Measurements from ENCODE around the gene FNIP1.
"Not testable (repeated sequence)": the region's sequence is repeated elsewhere in the genome, so short reads cannot be mapped to it uniquely, and the experiment has no call there.

FNIP1 gene

DNA sequence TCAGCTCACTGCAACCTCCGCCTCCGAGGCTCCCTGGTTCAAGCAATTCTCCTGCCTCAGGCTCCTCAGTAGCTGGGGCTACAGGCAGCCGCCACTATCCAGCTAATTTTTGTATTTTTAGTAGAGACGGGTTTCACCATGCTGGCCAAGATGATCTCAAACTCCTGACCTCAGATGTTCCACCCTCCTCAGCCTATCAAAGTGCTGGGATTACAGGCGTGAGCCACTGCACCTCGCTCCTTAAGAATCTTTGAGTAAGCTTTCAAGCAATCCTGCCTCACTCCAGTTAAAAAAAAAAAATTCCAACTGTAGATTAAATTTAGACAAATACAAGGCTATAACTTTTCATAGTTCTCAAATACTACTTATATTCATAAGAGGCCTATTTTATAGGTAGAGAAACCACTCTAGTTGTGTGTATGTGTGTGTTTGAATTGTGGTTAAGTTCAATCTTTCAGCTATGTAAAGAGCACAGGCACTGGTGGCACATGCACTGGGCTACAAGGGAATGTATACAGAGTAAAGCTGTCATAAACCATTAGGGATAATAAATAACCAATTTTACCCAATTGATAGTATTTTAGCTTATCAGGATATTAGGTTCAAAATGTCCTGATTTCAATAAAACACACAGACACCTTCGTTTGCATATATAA is 111.2 kb downstream of the FNIP1 start:
- DNase-seq (ENCODE audit: low read depth in 1 of 2, low spot score in 1 of 2): no peak

DNA sequence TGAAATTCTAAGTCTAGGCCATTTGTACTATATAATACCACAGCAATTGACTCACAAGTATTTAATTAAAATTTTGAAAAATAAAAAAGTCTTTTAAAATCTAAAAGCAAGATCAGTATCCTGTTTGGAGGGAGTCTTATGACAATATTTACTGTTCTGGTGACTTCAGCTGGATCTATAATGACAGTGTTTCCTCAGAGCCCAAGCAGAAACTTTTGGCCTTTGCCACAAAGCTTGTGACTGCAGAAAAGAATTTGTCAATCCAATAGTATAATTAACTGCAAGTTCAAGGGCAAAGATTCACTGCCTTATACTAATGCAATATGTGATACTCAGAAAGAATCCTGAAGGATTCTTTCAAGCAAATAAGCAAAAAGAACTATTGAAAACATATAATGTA is 112.2 kb downstream of the FNIP1 start:
- DNase-seq (ENCODE audit: low read depth in 1 of 2, low spot score in 1 of 2): no peak

DNA sequence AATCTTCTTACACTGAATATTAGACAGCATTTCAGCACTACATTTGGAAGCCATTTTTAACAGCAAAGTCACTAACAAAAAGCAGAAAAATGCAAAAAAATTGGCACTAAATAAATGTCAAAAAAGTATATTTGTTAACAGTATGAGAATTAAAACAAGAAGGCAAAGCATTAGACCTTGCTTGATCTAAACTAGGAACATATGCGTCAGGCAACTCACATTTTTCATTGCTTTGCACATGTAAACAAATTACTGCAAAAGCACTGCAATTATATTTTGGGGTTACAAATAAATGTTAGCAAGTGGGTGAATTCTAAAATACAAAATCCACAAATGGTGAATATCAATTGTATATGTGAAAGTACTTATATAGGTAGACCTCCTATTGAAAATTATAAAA is 112.8 kb downstream of the FNIP1 start:
- DNase-seq (ENCODE audit: low read depth in 1 of 2, low spot score in 1 of 2): no peak

DNA sequence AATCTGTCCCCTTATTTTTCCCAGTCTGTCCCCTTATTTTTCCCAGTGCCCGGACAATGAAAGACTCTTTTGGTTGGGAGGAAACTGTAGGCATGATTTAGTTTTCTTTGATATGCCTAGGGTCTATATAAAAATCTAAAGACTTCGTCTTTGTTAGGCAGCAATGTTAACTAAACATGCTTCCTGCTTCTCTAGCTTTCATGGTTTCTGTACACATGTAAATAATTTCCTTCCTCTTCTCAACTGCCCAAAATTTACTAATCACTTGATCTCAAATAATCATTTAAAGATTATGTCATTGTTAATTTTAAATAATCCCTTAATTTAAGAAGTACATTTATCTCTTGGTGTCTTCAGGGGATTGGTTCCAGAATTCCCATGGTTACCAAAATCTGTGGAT is 114.0 kb downstream of the FNIP1 start:
- DNase-seq (ENCODE audit: low read depth in 1 of 2, low spot score in 1 of 2): no peak

DNA sequence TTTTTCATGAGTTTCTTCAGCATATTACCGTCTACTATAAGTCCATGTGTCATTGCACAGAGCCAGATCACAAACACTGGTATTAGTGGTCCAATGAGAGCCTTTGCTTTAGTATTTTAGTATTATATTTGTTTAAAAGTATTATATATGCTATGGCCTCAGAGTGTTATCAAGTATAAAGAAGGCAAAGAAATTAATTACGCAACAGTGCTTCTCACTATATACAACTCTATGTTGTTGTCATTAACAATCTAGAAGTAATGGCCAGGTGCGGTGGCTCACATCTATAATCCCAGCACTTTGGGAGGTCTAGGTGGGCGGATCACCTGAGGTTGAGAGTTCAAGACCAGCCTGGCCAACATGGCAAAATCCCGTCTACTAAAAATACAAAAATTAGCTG is 114.6 kb downstream of the FNIP1 start:
- no peak for DNase-seq (ENCODE audit: low read depth in 1 of 2, low spot score in 1 of 2)

DNA sequence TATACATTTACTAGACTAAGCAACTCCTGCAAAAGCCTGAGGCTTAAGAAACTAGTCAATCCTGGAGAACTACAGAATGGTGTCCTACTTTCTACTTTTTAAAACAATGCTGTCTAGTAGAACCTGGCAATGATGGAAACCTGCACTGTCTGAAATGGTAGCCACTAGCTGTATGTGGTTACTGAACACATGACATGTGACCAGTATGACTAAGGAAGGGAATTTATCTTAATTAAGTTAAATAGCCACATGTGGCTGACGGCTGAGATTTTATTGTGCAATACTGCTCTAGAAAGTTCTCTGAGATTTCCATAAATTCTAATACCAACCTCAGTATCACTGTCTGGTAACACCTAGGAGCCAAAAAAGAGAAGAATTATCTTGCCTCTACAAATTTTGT is 116.9 kb downstream of the FNIP1 start:
- DNase-seq (ENCODE audit: low read depth in 1 of 2, low spot score in 1 of 2): no peak

DNA sequence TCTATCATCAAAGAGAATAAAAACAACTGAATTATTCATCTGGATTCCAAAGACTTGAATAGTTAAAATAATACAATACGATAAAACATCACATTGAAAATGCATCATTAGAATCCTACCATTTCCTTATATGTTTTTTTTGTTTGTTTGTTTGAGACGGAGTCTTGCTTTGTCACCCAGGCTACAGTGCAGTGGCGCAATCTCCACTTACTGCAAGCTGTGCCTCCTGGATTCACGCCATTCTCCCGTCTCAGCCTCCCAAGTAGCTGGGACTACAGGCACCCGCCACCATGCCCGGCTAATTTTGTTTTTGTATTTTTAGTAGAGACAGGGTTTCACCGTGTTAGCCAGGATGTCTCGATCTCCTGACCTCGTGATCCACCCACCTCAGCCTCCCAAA is 118.5 kb downstream of the FNIP1 start:
- not testable (repeated sequence) for DNase-seq (ENCODE audit: low read depth in 1 of 2, low spot score in 1 of 2)

DNA sequence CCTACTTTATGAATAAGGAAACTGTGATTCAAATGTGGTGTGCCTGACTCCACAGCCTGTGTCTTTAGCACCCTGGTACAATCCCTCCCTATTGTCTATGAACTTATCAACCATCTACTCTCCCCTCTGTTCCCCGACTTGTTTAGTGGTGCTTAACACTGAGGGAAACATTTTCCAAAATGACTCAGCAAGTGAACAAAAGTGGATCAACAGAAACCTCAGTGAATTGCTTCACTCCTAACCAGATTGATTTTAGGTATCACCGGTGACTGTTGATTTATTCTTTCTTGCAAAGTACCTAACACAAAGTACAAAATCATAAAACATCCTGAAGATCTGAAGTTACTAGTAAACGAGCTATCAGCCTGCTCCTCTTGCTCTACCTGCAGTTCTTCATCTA is 119.7 kb downstream of the FNIP1 start:
- no peak for DNase-seq (ENCODE audit: low read depth in 1 of 2, low spot score in 1 of 2)

DNA sequence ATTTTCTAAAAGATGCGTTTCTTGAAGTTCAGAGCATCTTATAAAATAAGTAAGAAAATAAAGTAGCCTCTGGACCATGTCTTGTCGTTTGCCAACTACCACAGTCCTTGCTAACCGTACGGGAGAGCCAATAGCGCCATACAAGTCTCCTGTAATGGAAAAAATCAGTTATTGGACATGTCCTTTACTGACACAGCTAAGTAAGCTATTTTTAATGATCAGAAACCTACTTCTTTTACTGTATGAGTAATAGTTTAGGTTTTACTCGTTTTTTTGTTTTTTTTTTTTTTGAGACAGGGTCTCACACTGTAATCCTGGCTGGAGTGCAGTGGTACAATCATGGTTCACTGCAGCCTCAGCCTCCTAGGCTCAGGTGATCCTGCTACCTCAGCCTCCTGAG is 124.0 kb downstream of the FNIP1 start:
- no peak for DNase-seq (ENCODE audit: low read depth in 1 of 2, low spot score in 1 of 2)

DNA sequence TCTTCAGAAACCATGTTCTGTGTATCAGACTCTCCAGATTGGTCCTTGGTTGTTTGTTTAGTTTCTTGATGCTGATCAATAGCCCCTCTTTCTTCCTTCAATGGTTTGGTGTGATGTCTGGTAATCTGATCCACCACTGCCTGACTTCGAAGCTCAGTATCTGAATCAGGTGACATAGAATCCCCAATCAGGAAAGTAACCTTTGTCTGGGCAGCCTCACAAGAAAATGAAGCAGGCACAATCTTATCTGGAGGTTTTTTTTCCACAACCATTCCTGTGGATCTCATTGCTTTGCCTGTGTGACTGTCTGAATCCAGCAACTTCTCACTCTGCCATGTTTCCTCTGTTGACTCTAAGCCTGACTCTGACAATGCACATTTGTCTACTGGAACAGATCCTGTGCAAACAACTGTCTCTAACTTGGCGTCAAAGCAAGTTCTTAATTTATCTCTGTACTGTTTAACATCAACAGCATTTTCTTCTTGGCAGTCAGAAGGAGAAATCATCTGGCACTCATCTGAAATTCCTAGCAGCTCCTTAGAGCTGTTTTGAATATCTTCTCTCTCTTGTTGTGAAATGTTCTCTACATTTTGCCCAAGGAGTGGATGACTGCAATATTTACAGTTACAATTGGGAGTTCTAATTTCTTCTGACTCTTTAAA is 124.7 kb downstream of the FNIP1 start:
- no peak for DNase-seq (ENCODE audit: low read depth in 1 of 2, low spot score in 1 of 2)

DNA sequence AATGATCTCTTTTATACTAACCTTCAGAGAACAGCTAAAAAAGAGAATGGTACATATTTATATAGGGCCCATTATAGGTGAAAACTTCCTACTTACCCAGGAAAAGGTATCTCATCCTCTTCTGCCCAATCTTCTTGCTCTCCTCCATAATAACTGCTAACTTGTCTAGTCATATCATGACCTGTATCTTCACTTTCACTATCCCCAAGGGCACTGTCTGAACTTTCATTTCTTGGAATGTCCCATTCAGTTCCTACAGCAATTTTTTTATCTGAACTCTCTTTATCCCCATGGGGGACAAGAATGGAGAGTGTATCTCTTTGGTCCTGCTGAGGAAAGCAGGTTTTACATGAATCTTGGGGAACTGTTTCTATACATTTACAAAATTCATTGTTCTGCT is 125.4 kb downstream of the FNIP1 start:
- DNase-seq (ENCODE audit: low read depth in 1 of 2, low spot score in 1 of 2): no peak

DNA sequence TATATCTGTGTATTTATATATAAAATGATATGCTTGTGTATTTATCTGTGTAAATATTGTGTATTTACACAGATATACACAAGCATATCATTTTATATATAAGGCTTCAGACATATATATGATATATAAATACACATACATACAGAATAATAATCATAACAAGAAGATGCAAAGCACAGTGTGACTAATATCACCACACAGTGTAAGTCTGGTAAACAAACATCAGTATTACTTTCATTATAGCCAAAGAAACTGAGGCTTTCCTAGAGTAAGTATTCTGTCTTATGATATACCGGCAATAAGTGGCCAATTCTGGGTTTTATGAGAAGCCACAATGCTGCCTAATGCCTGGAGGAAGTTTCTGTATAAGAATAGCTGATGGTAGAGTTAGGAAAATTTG is 131.9 kb downstream of the FNIP1 start:
- DNase-seq (ENCODE audit: low read depth in 1 of 2, low spot score in 1 of 2): no peak

DNA sequence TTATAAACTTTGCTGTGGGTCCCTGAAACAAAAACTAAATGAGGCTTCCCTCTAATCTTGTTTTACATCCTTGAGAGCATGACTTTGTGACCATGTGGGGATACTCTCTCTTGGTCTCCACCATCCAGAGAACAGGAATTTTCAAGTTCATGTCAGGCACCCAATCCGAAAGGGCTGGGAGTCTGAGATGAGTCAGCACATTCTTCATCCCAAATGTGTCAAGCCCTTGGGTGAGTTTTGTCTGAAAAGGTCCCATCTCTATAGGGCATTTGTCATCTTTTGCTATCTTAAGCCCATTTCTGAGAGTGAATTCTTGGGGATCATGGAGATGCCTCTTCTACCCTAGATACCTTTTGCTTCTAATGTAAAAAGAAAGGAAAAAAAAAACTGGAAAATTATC is 134.9 kb downstream of the FNIP1 start:
- no peak for DNase-seq (ENCODE audit: low read depth in 1 of 2, low spot score in 1 of 2)

DNA sequence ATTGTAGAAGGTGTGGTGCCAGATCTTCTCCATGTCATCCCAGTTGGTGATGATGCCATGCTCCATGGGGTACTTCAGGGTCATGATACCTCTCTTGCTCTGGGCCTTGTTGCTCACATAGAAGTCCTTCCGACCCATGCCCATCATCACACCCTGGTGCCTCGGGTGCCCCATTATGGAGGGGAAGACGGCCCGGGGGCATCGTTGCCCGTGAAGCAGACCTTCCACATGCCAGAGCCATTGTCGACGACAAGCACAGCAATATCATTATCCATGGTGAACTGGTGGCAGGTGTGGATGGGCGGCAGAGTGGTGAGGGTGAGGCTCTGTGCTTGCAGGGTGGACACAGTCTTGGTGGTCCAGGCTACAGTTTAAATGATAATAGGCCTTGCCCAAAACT is 137.0 kb downstream of the FNIP1 start:
- no peak for DNase-seq (ENCODE audit: low read depth in 1 of 2, low spot score in 1 of 2)

DNA sequence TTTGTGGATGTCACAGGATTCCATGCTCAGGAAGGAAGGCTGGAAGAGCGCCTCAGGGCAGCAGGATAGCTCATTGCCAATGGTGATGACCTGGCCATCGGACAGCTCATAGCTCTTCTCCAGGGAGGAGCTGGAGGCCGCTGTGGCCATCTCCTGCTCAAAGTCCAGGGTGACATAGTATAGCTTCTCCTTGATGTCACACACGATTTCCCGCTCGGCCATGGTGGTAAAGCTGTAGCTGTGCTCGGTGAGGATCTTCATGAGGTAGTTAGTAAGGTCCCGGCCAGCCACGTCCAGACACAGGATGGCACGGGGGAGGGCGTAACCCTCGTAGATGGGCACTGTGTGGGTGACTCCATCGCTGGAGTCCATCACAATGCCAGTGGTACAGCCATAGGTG is 137.5 kb downstream of the FNIP1 start:
- no peak for DNase-seq (ENCODE audit: low read depth in 1 of 2, low spot score in 1 of 2)

DNA sequence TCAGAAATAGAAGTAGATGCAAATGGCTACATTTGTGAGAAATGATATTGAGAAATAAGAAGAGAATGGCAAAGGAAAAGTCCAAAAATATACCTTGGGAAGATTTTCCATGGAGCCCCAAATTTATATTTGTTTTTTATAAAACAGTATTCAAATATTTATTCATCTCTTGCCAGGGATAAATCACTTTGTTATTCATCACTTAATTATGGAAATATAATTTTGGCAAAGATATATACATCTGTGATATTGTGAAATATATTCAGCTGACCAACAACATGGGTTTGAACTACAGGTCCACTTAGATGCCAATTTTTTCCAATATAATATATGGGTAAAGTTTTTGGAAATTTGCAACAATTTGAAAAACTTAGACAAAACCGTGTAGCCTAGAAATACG is 142.0 kb downstream of the FNIP1 start:
- DNase-seq (ENCODE audit: low read depth in 1 of 2, low spot score in 1 of 2): no peak

DNA sequence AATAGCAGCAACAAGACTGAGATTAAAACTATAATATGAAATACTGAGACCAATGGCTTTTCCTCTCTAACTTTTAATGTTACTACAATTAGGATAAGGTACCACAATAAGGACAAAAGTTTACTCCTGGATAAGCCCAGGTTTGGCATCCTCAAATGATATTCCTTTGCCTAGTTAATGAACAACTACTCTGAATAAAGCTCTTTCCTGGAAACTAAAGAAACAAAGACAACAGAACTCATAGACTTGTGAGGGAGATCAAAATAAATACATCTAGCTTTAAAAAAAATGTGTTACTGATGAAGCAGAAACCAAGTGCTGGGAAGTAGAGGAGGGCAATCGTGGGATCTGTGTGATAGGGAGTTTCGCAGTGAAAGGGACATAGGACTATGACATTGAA is 142.5 kb downstream of the FNIP1 start:
- DNase-seq (ENCODE audit: low read depth in 1 of 2, low spot score in 1 of 2): no peak

DNA sequence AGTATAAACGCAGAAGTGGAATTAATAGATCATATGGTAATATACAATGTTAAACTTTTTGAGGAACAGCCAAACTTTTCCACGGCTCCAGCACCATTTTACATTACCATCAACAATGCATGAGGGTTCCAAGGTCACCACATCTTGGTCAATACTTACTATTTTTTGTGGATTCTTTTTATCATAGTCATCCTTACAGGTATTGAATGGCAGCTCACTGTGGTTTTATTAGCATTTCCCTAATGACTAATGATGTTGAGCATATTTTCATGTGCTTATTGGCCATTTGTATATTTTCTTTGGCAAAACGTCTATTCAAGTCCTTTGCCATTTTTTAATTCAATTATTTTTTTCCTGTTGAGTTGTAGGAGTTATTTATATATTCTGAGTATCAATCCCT is 147.7 kb downstream of the FNIP1 start:
- no peak for DNase-seq (ENCODE audit: low read depth in 1 of 2, low spot score in 1 of 2)

DNA sequence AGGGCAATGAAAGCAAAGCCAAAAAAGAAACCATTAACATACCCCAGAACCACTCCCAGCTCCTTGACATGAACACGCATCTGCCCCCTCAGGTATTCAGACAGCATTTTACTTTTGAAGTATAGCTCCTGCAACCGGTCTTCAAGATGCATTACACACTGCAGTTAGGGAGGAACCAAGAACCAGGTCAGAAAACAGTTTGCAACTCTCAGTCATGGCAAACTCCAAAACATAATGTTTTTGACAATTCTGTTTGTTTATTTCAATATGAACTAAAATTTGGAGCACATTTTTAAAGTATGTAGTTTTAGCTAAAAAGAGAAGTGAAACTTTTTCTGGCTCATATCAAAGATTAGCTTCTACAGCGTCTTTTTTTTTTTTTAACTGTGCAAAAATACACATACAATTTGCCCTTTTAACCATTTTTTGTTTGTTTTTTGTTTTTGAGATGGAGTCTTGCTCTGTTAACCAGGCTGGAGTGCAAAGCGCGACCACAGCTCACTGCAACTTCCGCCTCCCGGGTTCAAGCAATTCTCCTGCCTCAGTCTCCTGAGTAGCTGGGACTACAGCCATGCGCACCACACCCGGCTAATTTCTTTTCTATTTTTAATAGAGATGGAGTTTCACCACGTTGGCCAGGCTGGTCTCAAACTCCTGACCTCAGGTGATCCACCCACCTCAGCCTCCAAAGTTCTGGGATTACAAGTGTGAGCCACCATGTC is 149.6 kb downstream of the FNIP1 start:
- DNase-seq (ENCODE audit: low read depth in 1 of 2, low spot score in 1 of 2): no peak

DNA sequence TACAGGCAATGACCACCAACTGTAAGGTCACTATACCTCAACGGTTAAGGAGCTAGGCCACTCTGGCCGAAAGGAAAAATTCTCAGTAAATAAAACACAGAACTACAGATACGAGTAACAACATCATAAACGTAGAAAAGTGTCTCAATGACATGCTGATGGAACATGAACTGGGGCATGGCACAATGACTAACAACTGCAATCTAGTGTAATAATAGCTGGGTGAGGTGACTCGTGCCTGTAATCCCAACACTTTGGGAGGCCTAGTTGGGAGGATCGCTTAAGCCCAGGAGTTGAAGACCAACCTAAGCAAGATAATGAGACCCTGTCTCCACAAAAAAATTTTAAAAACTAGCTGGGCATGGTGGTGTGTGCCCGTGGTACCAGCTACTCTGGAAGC is 152.0 kb downstream of the FNIP1 start:
- DNase-seq (ENCODE audit: low read depth in 1 of 2, low spot score in 1 of 2): no peak

DNA sequence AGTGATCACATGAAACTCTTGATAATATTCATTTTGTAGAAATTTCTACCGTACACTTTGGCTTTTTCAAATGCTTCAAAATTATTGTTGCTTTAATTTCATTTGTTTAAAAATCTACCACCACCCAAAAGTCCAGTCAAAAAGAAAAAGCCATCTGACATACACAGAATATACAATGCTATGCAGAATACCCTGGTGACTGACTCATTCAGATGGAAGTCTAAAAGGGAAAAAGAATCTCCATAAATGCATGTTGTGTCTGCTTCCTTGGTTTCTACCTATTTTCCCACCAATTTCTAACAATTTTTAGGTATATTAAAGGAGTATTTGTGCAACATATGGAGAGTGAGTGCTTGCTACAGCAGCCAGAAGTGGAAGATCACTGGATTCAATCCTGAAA is 152.4 kb downstream of the FNIP1 start:
- no peak for DNase-seq (ENCODE audit: low read depth in 1 of 2, low spot score in 1 of 2)

DNA sequence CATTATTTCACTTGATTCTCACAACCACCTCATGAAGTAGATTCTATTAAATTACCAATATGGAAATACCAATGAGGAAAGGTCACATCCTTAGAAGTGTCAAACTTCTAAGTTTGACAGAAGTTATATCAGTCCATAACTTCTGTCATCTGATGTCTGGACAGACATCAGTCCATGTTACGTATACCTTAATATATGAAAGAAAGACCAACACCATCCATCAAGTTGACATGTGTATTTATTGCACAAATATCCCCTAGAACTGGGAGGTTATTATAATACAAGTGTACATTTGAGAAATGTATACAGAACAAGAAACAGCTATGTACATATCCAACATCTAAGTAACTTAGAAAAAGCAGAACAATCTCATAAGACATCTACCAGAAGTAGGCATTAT is 155.3 kb downstream of the FNIP1 start:
- DNase-seq (ENCODE audit: low read depth in 1 of 2, low spot score in 1 of 2): no peak
